NCI-H460 (cell line): ENCODE measurements around the gene SYNGR4. TPM values are rescaled to one million over a fixed set of nuclear protein-coding genes. Genes with fewer than 3 reads are reported as not detected.
A peak's percentile ranks its signal among the peaks of the same experiment; 100 is the strongest.
"Not testable (repeated sequence)": the region's sequence is repeated elsewhere in the genome, so short reads cannot be mapped to it uniquely, and the experiment has no call there.

Source experiments
- DNase-seq: peaks from one replicate; pipeline ENCODE4 v3.0.0-alpha.2; 2016; ENCODE audit warnings: low read depth; ENCODE audit errors: extremely low read depth
- total RNA-seq: library from RNA; depleted of rRNA; stranded (reverse); fragments of >200 nt; shearing (Covaris generic); gene quantifications from 2 replicates; pipeline ENCODE4 v1.2.3, GENCODE V29; 2014

Gene SYNGR4
- total RNA-seq, 1 experiment from 2014 or later: 0.17 TPM

DNA sequence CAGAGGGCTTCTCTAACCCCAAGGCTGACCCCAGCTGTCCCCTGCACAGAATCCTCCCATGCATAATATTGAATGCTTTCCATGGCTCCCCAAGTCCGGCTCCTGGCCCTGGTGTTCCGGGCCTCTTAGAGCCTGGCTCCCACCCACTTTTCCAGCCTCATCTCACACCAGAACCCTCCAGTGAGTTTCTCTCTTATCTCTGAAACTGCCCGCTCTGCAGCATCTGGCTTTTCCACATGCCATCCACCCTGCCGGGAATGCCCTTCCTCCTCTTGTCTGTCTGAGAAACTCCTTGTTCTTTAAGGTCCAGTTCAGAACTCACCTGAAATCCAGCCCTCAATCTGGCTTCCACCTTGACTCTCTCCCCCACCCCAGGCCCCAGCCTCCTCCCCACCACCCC, 6.8 kb downstream of the SYNGR4 start:
- no peak for DNase-seq

- DNase-seq: no peak
These were observed 7.2 kb downstream of the SYNGR4 start for GRCh38 chr19:48371367-48371766.

- not testable (repeated sequence) for DNase-seq
These were observed 7.6 kb downstream of the SYNGR4 start for GRCh38 chr19:48371771-48372170.

- DNase-seq: no peak
These were observed 8.7 kb downstream of the SYNGR4 start for GRCh38 chr19:48372904-48373303.

DNA sequence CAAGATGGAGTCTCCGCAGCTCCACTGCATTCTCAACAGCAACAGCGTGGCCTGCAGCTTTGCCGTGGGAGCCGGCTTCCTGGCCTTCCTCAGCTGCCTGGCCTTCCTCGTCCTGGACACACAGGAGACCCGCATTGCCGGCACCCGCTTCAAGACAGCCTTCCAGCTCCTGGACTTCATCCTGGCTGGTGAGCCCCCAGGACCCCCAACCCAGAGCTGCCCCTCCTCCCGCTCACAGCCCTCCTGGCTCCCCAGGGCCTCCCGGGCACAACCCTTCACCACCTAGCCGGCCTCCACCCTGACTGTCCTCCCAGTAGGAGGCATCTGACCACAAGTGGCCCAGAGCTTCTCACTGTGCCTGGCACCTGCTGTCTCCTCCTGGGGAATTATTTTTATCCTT, 9.4 kb downstream of the SYNGR4 start:
- DNase-seq: no peak

DNA sequence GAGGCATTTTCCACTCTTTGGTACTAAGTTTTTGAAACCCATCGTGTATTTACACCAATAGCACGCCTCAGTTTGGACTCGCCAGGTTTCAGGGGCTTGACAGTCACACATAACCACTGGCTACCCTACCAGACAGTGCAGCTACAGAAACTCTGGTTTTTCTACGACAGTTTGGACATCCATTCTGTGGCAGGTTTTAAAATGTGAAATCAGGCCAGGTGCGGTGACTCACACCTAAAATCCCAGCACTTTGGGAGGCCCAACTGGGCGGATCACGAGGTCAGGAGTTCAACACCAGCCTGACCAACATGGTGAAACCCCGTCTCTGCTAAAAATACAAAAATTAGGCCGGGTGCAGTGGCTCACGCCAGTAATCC, 14.0 kb downstream of the SYNGR4 start:
- DNase-seq: no peak

GRCh38 chr19:48379058-48379457, 14.9 kb downstream of the SYNGR4 start:
- DNase-seq: no peak

- no peak for DNase-seq
These were observed 17.2 kb downstream of the SYNGR4 start for GRCh38 chr19:48381178-48381950.

DNA sequence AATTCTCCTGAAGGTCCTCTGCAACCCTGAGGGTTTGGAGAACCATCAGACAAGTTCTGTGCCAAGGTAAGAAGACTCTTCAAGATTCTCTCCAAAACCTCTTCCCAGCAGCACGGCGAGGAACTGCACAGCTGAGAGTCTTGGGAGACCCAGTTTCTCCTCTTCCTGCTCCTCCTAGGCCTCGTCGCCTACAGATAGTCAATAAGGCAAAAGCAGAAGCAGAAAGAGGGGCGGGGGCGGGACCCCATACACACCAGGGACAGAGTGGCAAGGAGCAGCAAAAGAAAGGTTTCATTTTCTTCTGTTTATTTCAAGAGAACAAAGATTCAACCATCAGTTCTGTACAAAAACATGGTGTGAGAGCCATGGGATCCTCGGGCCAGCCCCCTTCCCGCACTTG, 18.1 kb downstream of the SYNGR4 start:
- DNase-seq: no peak

DNA sequence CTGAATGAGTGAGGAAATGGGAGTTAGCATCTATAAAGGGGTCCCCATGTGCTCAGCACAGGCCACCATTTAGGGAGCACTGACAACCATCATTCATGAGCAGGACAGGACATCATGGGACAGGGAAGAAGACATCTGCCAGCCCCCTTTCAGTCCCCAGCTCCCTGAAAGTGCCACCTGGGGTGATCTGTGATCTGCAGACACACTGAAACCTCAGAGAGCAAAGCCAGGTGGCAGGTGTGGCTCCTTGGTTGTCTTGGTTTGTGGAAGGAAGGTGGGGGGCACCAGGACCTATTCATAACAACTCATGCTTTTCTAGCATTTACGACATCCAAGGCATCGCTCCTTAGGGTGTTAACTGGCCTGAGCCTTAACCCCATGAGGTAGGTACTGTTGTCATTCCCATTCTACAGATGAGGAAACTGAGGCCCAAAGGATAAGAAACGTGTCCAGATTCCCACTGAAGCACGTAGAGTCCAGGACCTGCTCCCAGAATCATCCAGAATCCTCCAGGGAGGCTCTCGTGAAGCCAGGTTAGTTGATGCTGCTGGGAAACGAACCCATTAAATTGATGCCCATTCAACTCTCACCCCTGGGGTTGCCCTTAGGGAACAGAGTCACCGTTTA, 21.4 kb downstream of the SYNGR4 start:
- no peak for DNase-seq

- DNase-seq: no peak
These were observed 22.8 kb downstream of the SYNGR4 start for GRCh38 chr19:48386981-48387380.

DNA sequence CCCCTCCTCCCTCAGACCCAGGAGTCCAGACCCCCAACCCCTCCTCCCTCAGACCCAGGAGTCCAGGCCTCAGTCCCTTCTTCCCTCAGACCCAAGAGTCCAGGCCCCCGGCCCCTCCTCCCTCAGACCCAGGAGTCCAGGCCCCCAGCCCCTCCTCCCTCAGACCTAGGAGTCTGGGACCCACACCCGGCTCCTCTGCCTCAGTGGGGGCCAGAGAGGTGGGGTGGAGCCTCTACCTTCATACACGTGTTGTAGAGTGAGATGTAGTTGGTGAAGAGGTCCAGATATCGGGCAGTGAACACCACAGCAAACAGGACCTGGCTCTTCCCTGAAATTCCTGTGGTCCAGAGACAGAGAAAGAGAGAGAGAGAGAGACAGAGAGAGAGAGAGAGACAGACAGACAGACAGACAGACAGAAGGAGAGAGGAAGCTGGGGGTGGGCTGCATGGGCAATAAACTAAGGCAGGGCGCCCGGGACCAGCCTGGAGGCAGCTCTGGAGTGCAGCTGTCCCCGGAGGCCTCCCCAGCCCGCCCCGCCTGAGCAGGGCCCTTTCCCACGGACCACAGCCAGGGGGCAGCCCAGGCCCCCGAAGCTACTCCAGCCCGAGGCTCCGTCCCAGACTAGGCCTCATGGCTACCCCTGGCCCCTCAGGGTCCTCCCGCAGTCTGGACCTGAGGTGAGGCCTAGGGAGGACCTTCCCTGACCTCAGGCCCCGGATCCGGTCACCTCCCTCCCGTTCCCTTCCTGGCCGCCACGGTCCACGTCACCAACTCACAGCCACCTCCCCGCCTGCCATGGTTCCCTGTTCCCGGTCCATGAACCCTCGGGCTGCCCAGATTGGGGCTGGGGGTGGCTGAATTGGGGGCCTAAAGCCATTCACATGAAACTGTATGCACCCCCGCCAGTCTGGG, 26.3 kb downstream of the SYNGR4 start:
- no peak for DNase-seq

DNA sequence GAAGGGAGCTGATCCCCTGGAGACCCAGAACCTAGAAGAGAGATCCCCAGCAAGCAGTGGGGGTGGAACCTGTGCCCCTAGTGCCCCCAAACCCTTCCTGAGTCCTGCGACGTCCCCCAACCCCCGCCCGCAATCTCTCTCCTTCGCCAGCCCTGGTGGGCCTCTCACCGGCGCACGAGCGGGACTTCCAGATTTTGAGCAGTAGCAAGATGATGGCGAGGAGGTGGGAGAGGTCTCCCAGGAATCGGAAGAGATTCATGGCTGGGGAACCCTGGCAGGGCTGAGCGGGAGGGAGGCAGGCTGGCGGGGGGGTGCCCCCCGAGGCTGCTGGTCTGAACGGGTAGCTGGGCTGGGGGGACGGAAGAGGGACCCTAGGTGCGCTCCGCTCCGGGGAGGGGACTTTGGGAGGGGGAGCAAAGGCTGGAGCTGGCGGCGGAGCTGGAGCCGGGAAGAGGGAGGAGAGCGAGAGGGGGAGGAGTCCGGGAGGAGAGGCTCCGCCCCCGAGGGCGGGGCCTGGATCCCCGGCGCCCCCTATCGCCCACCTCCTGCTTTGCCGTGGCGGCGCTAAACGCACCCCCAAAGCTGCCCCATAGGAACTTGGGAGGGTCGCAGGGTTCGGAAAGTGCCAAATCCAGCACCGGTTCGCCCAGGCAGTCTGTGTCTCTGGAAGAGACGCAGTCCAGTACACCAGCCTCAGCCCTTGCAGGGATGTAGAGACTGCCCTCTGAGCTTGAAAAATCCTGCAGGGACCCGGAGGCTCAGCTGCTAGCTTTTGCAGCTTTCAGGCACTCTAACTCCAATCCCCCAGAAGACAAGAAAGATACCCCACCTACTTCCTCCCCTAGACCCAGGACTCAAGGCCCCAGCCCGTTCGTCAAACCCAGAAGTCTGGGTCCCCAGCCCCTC, 27.2 kb downstream of the SYNGR4 start, which contains the start of gene KDELR1:
TSS of gene KDELR1 (minus strand) at position 452 of the 906 bp plus-strand sequence. CDS start at position 259, 193 bp downstream.
- peak; percentile 53 for DNase-seq

DNA sequence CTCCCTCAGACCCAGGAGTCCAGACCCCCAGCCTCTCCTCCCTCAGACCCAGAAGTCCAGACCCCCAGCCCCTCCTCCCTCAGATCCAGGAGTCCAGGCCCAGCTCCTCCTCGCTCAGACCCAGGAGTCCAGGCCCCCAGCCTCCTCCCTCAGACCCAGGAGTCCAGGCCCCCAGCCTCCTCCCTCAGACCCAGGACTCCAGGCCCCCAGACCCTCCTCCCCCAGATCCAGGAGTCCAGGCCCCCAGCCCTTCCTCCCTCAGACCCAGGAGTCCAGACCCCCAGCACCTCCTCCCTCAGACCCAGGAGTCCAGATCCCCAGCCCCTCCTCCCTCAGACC, 27.8 kb downstream of the SYNGR4 start:
- DNase-seq: not testable (repeated sequence)

DNA sequence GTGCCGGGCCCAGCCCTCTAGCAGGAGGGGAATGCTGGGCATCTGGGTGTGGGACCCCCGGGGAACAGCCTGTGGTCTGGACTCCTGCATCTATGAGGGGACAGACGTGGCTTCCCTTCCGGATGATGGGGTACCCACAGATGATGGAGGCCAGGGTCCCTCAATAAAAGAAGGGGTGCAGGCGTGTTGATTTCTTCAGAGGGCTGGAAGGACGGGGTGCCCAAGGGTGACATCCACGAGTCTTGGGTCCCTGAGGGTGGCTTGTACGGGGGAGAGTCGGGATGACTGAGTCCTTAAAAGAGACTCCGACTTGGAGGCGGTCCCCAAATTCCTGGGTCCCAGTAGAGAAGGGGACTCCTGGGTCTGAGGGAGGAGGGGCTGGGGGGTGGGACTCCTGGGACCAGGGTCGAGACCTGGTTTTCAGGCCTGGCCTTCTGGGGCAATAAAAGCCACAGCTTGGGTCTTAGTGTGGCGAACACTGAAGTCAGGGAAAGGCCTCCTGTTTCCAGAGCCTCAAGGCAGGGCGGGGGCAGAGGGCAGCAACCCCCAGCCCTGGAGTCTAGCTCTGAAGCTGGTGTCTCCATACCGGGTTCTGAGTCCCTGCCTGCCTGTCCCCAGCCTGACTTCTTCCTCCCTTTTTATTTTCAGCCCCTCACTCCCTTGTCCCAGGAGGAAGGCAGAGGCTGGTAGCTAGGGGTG, 28.8 kb downstream of the SYNGR4 start:
- no peak for DNase-seq

- no peak for DNase-seq
These were observed 29.6 kb downstream of the SYNGR4 start, which contains the start of gene GRIN2D for GRCh38 chr19:48393559-48394330. Gene GRIN2D, plus strand, starts transcription at chr19:48393668. Its CDS starts 4,725 bp downstream, at chr19:48398393.

- no peak for DNase-seq
These were observed 30.4 kb downstream of the SYNGR4 start for GRCh38 chr19:48394331-48395169.

DNA sequence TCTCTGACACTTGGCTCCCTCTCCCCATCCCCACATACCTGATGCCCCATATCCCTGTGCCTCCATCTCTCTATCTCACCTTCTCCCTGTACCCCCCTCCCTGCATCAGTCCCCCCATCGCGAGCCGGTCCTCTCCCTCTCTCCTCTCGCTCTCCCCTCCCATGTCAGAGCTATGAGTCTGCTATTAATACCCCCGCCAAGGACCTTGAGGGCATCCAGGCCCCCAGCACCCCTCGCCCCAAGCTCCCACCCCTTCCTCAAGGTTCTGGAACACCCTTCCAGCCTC, 30.9 kb downstream of the SYNGR4 start:
- DNase-seq: no peak
